ENCODE results near the gene ENKUR.

ENKUR gene

DNA sequence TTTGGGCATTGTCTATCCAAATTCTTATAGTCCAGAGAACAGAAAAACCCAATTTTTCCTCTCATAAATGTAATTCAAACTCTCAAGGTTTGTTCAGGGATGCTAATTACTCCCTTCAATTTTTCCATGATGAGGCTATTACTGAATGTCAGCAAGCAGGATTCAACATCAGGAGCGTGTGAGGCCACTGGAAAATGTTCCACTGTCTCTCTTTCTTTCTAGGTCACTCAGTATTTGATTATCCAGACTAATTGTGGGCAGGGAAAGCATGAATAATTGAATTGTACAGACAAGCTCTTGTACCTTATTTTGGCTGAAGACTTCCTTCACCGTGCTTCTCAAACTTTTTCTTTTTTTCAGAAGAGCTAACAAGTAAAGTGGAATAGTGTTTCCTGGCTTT lies 31.1 kb upstream of the ENKUR start:
- H3K27me3 Mint-ChIP-seq (ENCODE audit: low read depth): peaks cover 33% of the 10 kb centered on the region
- H3K36me3 Mint-ChIP-seq (ENCODE audit: low read depth): no peaks in the 10 kb centered on the region
- H3K9me3 Mint-ChIP-seq: no peaks in the 10 kb centered on the region
- H3K4me3 Mint-ChIP-seq: no peak overlapping the region
- DNase-seq (ENCODE audit: low spot score): no peak
- H3K27ac Mint-ChIP-seq: no peak overlapping the region
- no peaks in the 10 kb centered on the region for H3K4me1 Mint-ChIP-seq (ENCODE audit: low read depth)

DNA sequence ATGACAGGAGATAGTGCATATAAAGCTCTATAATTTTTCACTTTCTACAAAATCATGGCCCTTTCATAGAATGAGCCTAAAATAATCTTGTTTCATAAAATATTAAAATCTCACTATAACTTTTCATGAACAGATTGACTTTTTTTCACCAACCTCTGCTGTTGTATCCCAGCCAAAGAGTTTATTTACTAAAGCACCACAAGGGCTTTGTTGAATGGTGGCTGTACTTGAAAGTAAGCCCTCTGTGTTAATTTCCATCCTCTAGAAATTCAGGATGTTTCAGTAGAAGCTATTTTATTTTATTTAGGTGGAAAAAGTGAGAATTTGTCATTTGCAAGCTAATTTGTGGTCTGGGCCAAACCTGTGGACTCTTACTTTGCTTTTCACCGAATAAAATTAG lies 30.7 kb upstream of the ENKUR start:
- no peaks in the 10 kb centered on the region for H3K4me1 Mint-ChIP-seq (ENCODE audit: low read depth)
- peaks cover 35% of the 10 kb centered on the region for H3K27me3 Mint-ChIP-seq (ENCODE audit: low read depth)
- no peaks in the 10 kb centered on the region for H3K9me3 Mint-ChIP-seq
- H3K27ac Mint-ChIP-seq: no peak overlapping the region
- no peaks in the 10 kb centered on the region for H3K36me3 Mint-ChIP-seq (ENCODE audit: low read depth)
- H3K4me3 Mint-ChIP-seq: no peak overlapping the region
- DNase-seq (ENCODE audit: low spot score): no peak

DNA sequence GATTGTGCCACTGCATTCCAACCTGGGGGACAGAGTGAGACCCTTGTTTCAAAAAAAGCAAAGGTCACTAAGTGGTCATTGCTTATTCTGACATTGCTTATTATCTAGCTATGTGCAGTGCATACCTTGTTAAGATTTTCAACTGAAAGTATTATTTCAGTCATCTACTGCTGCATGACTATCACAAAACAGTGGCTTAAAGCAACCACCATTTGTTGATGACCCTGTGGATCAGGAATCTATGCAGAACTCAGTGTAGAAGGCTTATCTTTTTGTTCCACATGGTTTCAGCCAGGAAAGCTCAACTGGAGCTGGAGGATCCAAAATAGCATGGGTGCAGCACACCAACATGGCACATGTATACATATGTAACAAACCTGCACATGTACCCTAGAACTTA lies 23.6 kb upstream of the ENKUR start:
- peaks cover 43% of the 10 kb centered on the region for H3K27me3 Mint-ChIP-seq (ENCODE audit: low read depth)

DNA sequence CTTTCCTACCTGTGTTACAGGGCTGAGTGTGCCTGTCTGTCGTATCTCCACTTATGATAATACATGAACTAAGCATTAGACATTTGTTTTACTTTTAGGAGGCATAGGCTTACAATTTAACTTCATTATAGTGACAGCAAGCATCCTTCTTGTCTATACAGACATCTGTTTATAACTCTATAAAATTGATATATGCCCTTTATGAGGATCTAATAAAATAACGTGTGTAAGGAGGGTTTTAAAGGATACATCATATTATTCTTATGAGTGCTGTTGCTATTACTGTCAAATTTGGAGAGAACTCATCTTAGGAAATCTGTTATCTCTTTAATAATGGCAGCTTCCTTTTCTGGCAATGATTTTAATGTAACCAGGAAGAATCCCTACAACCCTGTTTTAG lies 22.4 kb upstream of the ENKUR start:
- no peaks in the 10 kb centered on the region for H3K36me3 Mint-ChIP-seq (ENCODE audit: low read depth)
- H3K27me3 Mint-ChIP-seq (ENCODE audit: low read depth): peaks cover 34% of the 10 kb centered on the region
- no peak for DNase-seq (ENCODE audit: low spot score)
- H3K4me3 Mint-ChIP-seq: no peak overlapping the region
- H3K4me1 Mint-ChIP-seq (ENCODE audit: low read depth): peaks cover 4% of the 10 kb centered on the region
- H3K9me3 Mint-ChIP-seq: no peaks in the 10 kb centered on the region
- H3K27ac Mint-ChIP-seq: no peak overlapping the region

More for the DNA sequence above, 23.6 kb upstream of the ENKUR start:
- H3K4me3 Mint-ChIP-seq: no peak overlapping the region
- no peak overlapping the region for H3K27ac Mint-ChIP-seq
- no peaks in the 10 kb centered on the region for H3K36me3 Mint-ChIP-seq (ENCODE audit: low read depth)
- H3K9me3 Mint-ChIP-seq: no peaks in the 10 kb centered on the region
- H3K4me1 Mint-ChIP-seq (ENCODE audit: low read depth): peaks cover 4% of the 10 kb centered on the region
- no peak for DNase-seq (ENCODE audit: low spot score)

DNA sequence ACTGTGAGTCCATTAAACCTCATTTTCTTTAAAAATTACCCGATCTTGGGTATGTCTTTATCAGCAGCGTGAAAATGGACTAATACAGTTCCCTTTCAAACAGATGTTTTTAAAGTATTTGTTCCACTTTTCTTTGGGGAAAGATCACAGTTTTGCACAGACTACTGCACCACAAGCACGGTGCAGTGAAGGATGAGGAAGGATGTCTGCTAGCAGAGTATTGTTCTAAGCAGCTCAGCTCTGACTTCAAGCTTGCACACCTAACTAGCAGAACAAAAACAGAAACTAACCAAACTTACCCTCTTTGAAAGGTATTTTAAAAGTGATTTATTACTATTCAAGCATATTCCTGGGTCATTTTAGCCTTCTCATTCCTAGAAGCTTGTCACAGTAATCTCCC lies 20.4 kb upstream of the ENKUR start:
- peaks cover 4% of the 10 kb centered on the region for H3K4me1 Mint-ChIP-seq (ENCODE audit: low read depth)
- no peak overlapping the region for H3K4me3 Mint-ChIP-seq

DNA sequence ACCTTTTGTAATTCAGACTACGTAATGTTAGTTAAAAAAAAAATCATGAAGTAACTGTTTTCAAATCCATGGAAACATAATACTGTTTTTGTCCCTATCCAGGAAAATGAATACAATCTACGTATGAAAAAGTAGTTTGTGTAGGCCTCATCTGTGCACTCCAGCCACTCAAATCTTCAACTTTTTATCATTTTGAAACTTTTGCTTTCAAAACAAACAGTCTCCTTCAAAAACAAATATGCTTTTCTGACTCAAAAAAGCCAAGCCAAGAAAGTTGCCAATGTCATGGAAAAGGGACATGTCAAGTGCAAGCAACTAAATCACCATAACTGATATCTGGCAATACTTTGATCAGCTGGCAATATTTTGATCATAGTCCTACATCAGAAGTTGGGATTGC lies 13.6 kb upstream of the ENKUR start:
- DNase-seq (ENCODE audit: low spot score): no peak

More for the DNA sequence above, 20.4 kb upstream of the ENKUR start:
- Mint-ChIP-seq H3K36me3 (ENCODE audit: low read depth) (no peaks in the 10 kb centered on the region), H3K9me3 (no peaks in the 10 kb centered on the region), H3K27ac (no peak overlapping the region), H3K27me3 (ENCODE audit: low read depth) (peaks cover 29% of the 10 kb centered on the region)
- no peak for DNase-seq (ENCODE audit: low spot score)

DNA sequence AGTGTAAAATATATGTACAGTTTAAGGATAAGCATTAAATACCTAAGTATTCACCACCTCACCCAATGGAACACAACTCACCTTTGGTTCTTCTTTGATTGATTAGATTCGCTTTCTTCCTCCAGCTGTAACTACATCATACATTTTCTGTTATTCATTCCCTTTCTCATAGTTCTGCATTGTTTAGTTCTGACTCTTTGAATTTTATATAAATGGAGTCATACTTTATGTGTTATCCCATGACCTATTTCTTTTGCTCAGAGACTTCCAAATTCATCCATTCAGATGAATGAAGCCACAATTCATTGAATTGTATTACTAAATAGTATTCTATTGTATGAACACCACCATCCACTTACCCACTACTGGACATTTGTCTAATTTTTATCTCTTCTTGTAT lies 12.8 kb upstream of the ENKUR start:
- Mint-ChIP-seq H3K27ac (no peak overlapping the region), H3K36me3 (ENCODE audit: low read depth) (no peaks in the 10 kb centered on the region), H3K9me3 (no peaks in the 10 kb centered on the region)

More for the DNA sequence above, 13.6 kb upstream of the ENKUR start:
- no peaks in the 10 kb centered on the region for H3K9me3 Mint-ChIP-seq
- no peak overlapping the region for H3K4me3 Mint-ChIP-seq
- no peaks in the 10 kb centered on the region for H3K27me3 Mint-ChIP-seq (ENCODE audit: low read depth)
- H3K4me1 Mint-ChIP-seq (ENCODE audit: low read depth): no peaks in the 10 kb centered on the region
- H3K36me3 Mint-ChIP-seq (ENCODE audit: low read depth): no peaks in the 10 kb centered on the region
- H3K27ac Mint-ChIP-seq: no peak overlapping the region

DNA sequence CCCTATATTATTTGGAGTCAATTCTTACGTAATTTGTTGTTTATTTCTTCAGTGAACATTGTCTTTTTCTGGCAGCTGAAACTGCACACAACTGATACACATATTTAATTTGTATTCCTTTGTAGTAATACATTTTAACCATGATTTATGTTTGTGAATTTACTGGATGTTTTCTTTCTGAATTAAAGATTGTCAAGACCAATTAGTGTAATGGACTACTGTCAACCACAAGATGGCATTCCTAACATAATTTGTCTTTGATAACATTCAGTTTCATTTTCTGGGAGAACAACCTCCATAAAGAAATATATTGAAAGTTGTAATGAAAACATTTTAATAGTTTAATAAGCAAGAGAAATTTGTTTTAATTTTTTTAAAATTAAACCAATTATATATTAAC lies 10.5 kb upstream of the ENKUR start:
- Mint-ChIP-seq H3K4me3 (no peak overlapping the region), H3K4me1 (ENCODE audit: low read depth) (no peaks in the 10 kb centered on the region), H3K36me3 (ENCODE audit: low read depth) (no peaks in the 10 kb centered on the region), H3K27ac (no peak overlapping the region), H3K9me3 (no peaks in the 10 kb centered on the region), H3K27me3 (ENCODE audit: low read depth) (no peaks in the 10 kb centered on the region)
- DNase-seq (ENCODE audit: low spot score): no peak

More for the DNA sequence above, 12.8 kb upstream of the ENKUR start:
- Mint-ChIP-seq H3K4me1 (ENCODE audit: low read depth) (no peaks in the 10 kb centered on the region), H3K27me3 (ENCODE audit: low read depth) (no peaks in the 10 kb centered on the region), H3K4me3 (no peak overlapping the region)
- no peak for DNase-seq (ENCODE audit: low spot score)

DNA sequence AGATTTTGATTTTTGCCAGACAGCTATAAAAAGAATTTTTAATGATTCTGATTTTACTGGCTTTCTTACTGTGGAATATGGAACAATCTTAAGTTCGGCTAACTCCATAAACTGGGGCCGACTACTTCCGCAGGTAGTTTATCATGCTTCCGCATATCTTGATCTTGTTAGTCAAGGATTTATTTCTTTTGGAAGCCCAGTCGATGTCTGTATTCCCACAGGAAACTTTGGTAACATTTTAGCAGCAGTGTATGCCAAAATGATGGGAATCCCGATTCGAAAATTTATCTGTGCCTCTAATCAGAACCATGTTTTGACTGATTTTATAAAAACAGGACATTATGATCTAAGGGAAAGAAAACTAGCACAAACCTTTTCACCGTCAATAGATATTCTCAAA lies 8.6 kb upstream of the ENKUR start:
- Mint-ChIP-seq H3K4me3 (no peak overlapping the region), H3K9me3 (no peaks in the 10 kb centered on the region), H3K27me3 (ENCODE audit: low read depth) (peaks cover 2% of the 10 kb centered on the region), H3K27ac (no peak overlapping the region), H3K4me1 (ENCODE audit: low read depth) (no peaks in the 10 kb centered on the region), H3K36me3 (ENCODE audit: low read depth) (no peaks in the 10 kb centered on the region)
- no peak for DNase-seq (ENCODE audit: low spot score)

DNA sequence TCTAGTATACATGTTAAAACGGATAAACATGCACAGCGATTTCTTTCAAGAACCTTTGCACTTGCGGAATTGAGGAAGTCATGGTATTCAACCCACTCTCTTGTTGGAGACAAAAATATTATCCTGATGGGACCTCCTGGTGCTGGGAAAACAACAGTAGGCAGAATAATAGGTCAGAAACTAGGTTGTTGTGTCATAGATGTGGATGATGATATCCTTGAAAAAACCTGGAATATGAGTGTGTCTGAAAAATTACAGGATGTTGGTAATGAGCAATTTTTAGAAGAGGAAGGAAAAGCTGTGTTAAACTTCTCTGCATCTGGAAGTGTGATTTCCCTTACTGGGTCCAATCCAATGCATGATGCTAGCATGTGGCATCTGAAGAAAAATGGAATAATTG lies 7.3 kb upstream of the ENKUR start:
- H3K27ac Mint-ChIP-seq: no peak overlapping the region
- no peaks in the 10 kb centered on the region for H3K9me3 Mint-ChIP-seq
- H3K4me3 Mint-ChIP-seq: no peak overlapping the region
- no peaks in the 10 kb centered on the region for H3K4me1 Mint-ChIP-seq (ENCODE audit: low read depth)
- H3K27me3 Mint-ChIP-seq (ENCODE audit: low read depth): peaks cover 2% of the 10 kb centered on the region
- no peaks in the 10 kb centered on the region for H3K36me3 Mint-ChIP-seq (ENCODE audit: low read depth)
- no peak for DNase-seq (ENCODE audit: low spot score)

DNA sequence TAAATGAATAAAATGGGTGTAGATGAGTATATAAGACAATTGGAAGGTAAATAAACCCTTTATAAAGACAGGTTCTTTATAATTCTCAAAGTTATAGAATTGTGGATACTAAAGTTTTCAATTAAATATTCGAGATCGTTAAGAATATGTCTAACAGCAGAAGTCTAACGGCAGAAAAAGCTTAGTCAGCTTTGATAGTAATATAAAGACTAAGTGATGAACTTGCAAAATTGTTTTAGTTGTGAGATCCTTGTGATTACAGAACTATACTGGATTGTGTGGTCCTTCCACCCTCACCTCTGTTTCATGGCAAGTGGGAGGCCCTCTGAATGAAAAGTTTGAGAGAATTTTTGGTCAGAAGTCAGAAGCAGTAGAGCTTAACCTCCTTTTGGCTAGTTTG lies 2.7 kb upstream of the ENKUR start:
- DNase-seq (ENCODE audit: low spot score): no peak
- Mint-ChIP-seq H3K9me3 (no peaks in the 10 kb centered on the region), H3K36me3 (ENCODE audit: low read depth) (no peaks in the 10 kb centered on the region), H3K4me3 (no peak overlapping the region), H3K27ac (no peak overlapping the region), H3K27me3 (ENCODE audit: low read depth) (peaks cover 9% of the 10 kb centered on the region), H3K4me1 (ENCODE audit: low read depth) (peaks cover 16% of the 10 kb centered on the region)

DNA sequence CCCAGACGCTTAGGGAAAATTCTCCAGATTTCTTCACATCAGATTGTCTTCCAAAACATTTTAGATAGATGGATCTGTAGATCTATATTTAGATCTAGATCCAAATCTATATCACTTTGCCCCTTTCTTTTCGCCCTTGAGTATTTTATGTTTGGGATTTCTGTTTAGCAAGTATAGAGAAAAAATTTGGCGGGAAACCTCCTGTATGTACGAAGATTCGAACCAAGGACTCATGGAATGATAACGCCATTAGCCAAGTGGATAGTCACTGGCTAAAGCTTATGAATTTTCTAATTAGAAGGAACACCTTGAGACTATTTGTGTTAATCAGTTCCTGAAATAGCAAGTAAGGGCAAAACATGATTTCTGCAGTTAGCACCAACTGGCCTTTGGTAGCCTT lies 1.7 kb upstream of the ENKUR start:
- peaks cover 9% of the 10 kb centered on the region for H3K27me3 Mint-ChIP-seq (ENCODE audit: low read depth)
- H3K27ac Mint-ChIP-seq: peak overlapping the region; percentile 91
- peak overlapping the region; percentile 89 for H3K4me3 Mint-ChIP-seq
- peaks cover 16% of the 10 kb centered on the region for H3K4me1 Mint-ChIP-seq (ENCODE audit: low read depth)
- no peak for DNase-seq (ENCODE audit: low spot score)
- H3K9me3 Mint-ChIP-seq: no peaks in the 10 kb centered on the region
- H3K36me3 Mint-ChIP-seq (ENCODE audit: low read depth): no peaks in the 10 kb centered on the region

DNA sequence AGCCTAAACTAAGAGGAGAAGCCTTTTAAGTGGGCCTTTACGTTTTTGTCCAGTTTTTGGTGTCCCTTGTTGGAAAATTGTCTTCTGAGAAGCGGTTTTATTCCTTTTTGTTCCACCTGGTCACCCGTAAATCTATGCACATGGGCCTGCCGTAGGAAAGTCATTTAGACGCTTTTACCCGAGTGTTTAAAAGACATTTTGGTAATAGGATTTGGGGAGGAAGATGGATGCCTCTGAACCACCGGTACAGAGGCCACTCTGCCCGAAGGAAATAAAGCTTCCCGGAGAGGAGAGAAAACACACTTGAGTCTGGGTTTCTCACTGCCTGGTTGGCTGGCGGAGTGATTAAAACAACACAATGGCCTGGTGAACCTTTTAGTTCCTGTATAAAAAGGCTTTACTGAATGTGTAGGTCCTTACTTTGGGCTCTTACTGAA lies 1.2 kb upstream of the ENKUR start:
- Mint-ChIP-seq H3K27ac (peak overlapping the region; percentile 91), H3K9me3 (no peaks in the 10 kb centered on the region), H3K27me3 (ENCODE audit: low read depth) (peaks cover 9% of the 10 kb centered on the region), H3K4me3 (peak overlapping the region; percentile 89), H3K36me3 (ENCODE audit: low read depth) (no peaks in the 10 kb centered on the region), H3K4me1 (ENCODE audit: low read depth) (peaks cover 16% of the 10 kb centered on the region)
- DNase-seq (ENCODE audit: low spot score): no peak

DNA sequence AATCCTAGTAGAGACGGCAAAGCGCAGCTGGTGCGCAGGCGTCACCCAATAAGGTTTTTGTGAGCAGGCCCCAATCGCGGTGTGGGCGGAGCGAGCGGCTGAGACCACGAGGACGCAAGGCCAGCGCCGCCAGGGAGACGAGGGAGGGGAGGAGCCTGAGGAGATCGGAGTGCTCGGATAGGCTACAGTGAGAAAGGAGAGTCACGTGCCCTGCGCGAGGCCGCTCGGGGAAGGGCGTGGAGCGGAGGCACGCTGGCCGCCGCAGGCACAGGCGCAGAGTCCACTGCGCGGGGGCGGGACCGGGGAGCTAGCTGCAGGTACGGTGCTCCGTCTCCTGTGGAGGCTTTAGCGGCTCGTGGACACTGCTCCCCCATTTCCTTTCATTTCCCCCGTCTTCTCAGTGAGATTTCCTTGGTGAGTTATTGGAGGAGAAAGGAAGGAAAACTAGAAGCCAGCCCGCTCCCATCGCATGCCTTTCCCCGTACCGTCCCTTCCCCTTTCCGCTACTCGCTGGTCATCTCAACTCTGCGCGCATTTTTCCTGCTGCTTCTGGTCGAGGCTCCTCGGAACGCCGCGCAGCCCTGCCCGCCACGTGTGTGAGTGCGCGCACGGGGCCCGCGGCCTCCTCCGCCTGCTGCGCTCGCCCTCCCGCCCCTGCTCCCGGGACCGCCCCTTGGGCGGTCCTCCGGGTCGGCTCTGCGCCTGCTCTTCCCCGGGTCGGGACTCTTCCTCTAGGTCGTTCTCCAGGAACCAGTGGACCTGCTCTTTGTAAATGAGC lies 607 bp upstream of the ENKUR start, which contains the start of gene THNSL1:
TSS of gene THNSL1 (plus strand) at position 237 of the 778 bp plus-strand sequence. CDS start 6,612 bp downstream, outside the sequence.
- Mint-ChIP-seq H3K4me1 (ENCODE audit: low read depth) (peaks cover 16% of the 10 kb centered on the region), H3K27ac (peak within 1 kb of the TSS; percentile 91), H3K4me3 (peak within 1 kb of the TSS; percentile 89), H3K9me3 (no peaks in the 10 kb centered on the region), H3K27me3 (ENCODE audit: low read depth) (peaks cover 9% of the 10 kb centered on the region), H3K36me3 (ENCODE audit: low read depth) (no peaks in the 10 kb centered on the region)
- peak; percentile 98 for DNase-seq (ENCODE audit: low spot score)

DNA sequence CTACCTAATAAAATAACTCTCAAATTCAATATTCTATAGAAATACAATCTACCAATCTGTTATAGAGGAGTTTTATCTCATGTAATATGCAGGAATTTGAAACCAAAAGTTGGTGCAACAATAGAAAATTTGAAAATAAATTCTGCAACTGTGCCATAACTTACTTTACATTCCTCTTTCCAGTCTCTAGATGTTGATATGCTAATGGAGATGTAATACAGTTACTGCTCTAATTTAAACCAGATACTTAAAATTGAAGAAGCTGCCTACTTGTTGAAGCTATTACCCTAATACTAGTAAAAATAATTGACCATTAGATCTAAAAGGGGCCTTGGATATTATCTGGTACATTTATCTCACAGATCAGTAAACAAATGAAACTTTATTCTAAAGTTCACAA lies 1.4 kb downstream of the ENKUR start:
- H3K27ac Mint-ChIP-seq: no peak overlapping the region
- no peak overlapping the region for H3K4me3 Mint-ChIP-seq
- peaks cover 16% of the 10 kb centered on the region for H3K4me1 Mint-ChIP-seq (ENCODE audit: low read depth)
- no peaks in the 10 kb centered on the region for H3K9me3 Mint-ChIP-seq
- no peak for DNase-seq (ENCODE audit: low spot score)
- H3K36me3 Mint-ChIP-seq (ENCODE audit: low read depth): no peaks in the 10 kb centered on the region
- H3K27me3 Mint-ChIP-seq (ENCODE audit: low read depth): peaks cover 7% of the 10 kb centered on the region

Data from T-helper 2 cell treated with Interferon-gamma antibody and Interleukin-4, amounts not matched to agents 5 μg/mL and 100 μg/mL, for 36 hours (primary cell).